NB4 (cell line): Measurements from ENCODE around the gene TAS1R3.

Source experiments
- CTCF ChIP-seq: IDR thresholded peaks from one replicate; pipeline ENCODE4 v1.5.1; 2012; ENCODE audit warnings: low read depth, low read length
- MYC ChIP-seq: IDR thresholded peaks from 2 replicates; pipeline ENCODE4 v1.6.1; 2011; ENCODE audit warnings: low read depth, low read length
- POLR2A ChIP-seq: IDR thresholded peaks from 2 replicates; pipeline ENCODE4 v1.6.1; 2011; ENCODE audit warnings: mild to moderate bottlenecking; ENCODE audit not compliant: insufficient read length; ENCODE audit errors: extremely low read depth
- TF ChIP-seq, protein P1 (sequence below): IDR thresholded peaks from 2 replicates; pipeline ENCODE4 v1.6.1; 2011; ENCODE audit warnings: low read depth, low read length

DNA sequence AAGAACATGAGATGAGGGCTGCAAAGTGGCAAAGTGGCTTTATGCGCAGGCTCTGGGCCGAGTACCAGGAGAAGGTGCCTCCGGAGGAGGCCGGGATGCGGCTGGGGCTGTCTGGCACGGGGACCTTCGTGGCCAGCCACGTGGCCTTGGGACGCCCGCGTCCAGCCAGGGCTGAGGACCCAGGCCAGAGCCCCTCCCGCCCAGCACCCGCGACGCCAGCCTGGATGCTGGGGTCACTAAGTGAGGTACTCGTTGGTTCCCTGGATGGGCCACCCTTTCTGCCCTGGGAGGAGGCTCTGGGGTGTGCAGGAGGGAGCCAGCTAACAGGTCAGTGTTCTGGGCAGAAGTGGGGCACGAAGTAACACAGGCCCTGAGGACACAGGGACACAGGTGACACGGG lies 38.2 kb upstream of the TAS1R3 start:
- TF ChIP-seq POLR2A, result no peak
- TF ChIP-seq CTCF, result no peak
- TF ChIP-seq, protein P1, sequence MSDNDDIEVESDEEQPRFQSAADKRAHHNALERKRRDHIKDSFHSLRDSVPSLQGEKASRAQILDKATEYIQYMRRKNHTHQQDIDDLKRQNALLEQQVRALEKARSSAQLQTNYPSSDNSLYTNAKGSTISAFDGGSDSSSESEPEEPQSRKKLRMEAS, result no peak
- TF ChIP-seq MYC, result no peak
